Thyroid gland (tissue), 4 donors: ENCODE results near the gene ADGRG1.

Experiments used
- CTCF ChIP-seq, 6 experiments: fragments of 200-600 bp in 3 of 6; fragments of 450-650 bp in 3 of 6; sonication (generic) in 3 of 6; IDR thresholded peaks; one replicate each; pipeline ENCODE4 v1.5.1; 2016 to 2019; ENCODE audit warnings: antibody characterized with exemption in 6 of 6, mild to moderate bottlenecking in 2 of 6, inconsistent platforms in 1 of 6, moderate library complexity in 1 of 6
- POLR2A ChIP-seq, 2 donors: fragments of 450-650 bp; IDR thresholded peaks; one replicate each; pipeline ENCODE4 v1.6.1; 2017; ENCODE audit warnings: antibody characterized with exemption in 2 of 2, mild to moderate bottlenecking in 2 of 2, moderate library complexity in 1 of 2

GRCh38 chr16:57700781-57701551, 72.5 kb downstream of the ADGRG1 start:
- TF ChIP-seq CTCF (IDR thresholded peaks at IDR 0.05): no peak
- no peak for TF ChIP-seq POLR2A (IDR thresholded peaks at IDR 0.05)
